ENCODE measurements around the gene CCL17.
"Not testable (repeated sequence)": the region's sequence is repeated elsewhere in the genome, so short reads cannot be mapped to it uniquely, and the experiment has no call there.

Gene CCL17

DNA sequence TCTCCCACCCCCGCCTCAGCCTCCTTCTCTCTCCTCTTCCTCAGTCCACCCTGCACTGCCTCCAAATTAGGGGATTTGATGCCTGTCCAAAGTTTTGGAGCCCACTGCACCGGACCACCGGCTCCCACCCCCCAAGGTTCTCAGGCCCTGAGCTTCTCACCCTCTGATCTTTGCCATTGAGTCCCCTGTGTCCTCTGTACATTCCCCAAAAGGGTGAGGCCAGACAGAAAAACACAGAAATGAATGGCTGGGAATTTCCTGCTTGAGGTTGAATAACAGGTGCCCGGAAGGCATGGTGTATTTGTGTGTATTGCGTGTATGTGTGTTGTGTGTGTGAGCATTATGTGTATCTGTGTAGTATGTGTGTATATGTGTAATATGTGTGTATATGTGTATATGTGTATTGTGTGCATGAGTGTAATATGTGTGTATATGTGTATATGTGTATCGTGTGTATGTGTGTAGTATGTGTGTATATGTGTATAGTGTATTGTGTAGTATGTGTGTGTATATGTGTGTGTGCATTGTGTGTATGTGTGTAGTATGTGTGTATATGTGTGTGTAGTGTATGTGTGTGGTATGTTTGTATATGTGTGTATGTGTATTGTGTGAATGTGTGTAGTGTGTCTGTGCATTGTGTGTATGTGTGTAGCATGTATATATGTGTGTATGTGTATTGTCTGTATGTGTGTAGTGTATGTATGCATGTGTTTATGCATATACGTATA is 16.0 kb upstream of the CCL17 start:
- Histone ChIP-seq H3K9me3 (ENCODE audit: control insufficient read depth, insufficient read depth, low read length) (no peaks in the 10 kb centered on the region), H3K4me3 (ENCODE audit: low read depth, low read length) (no peak overlapping the region), H3K9ac (ENCODE audit: low read depth, low read length) (no peak overlapping the region), H3K36me3 (ENCODE audit: control insufficient read depth, insufficient read depth, low read length) (no peaks in the 10 kb centered on the region), H3K27me3 (ENCODE audit: control insufficient read depth, insufficient read depth, low read length) (no peaks in the 10 kb centered on the region), H3K4me1 (ENCODE audit: control insufficient read depth, insufficient read depth, low read length) (no peaks in the 10 kb centered on the region; the same call in 1 of the 2 replicates), H3K27ac (ENCODE audit: low read depth, low read length) (no peak overlapping the region)

DNA sequence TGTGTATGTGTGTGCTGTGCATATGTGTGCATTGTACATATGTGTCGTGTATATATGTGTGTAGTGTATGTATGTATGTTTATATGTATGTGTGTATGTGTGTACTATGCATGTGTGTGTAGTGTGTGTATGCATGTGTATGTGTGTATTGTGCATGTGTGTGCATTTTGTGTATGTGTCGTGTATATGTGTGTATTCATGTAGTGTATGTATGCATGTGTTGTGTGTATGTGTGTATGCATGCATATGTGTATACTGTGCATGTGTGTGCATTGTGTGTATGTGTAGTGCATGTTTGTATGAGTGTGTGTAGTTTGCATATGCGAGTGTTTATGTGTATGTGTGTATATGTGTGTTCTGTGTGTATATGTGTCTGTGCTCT is 15.5 kb upstream of the CCL17 start:
- Histone ChIP-seq H3K9me3 (ENCODE audit: control insufficient read depth, insufficient read depth, low read length) (no peaks in the 10 kb centered on the region), H3K36me3 (ENCODE audit: control insufficient read depth, insufficient read depth, low read length) (no peaks in the 10 kb centered on the region), H3K27me3 (ENCODE audit: control insufficient read depth, insufficient read depth, low read length) (no peaks in the 10 kb centered on the region), H3K9ac (ENCODE audit: low read depth, low read length) (no peak overlapping the region), H3K4me1 (ENCODE audit: control insufficient read depth, insufficient read depth, low read length) (no peaks in the 10 kb centered on the region; the same call in 1 of the 2 replicates), H3K4me3 (ENCODE audit: low read depth, low read length) (no peak overlapping the region), H3K27ac (ENCODE audit: low read depth, low read length) (no peak overlapping the region)

DNA sequence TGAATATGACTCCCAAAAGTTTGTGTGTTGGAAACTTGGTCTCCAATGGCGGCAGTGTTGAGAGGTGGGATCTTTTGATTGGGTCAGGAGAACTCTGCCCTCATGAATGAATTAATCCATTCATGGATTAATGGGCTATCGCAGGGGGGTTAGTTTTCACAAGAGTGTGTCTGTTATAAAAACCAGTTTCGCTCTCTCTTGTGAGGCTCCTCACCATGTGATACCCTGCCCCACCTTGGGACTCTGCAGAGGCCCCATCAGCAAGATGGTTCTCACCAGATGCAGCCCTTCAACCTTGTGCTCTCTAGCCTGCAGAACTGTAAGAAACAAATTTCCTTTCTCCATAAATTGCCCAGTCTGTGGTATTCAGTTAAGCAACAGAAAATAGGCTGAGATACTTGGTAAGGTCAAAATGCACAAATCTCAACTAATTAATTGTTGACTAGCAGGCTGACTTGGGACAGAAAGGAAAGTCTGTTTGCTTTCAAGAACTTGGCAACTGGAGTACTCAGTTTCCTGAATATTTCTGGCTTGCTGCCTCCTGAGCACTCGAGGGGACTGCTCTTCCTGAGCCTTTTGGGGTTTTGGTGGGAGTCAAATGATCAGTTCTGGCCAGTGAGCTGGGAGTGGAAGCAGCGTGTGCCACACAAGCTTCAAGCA is 13.8 kb upstream of the CCL17 start:
- no peaks in the 10 kb centered on the region for H3K36me3 ChIP-seq (ENCODE audit: control insufficient read depth, insufficient read depth, low read length)
- no peaks in the 10 kb centered on the region for H3K27me3 ChIP-seq (ENCODE audit: control insufficient read depth, insufficient read depth, low read length)
- no peaks in the 10 kb centered on the region; the same call in 1 of the 2 replicates for H3K4me1 ChIP-seq (ENCODE audit: control insufficient read depth, insufficient read depth, low read length)
- H3K9me3 ChIP-seq (ENCODE audit: control insufficient read depth, insufficient read depth, low read length): no peaks in the 10 kb centered on the region
- no peak overlapping the region for H3K27ac ChIP-seq (ENCODE audit: low read depth, low read length)
- no peak overlapping the region for H3K9ac ChIP-seq (ENCODE audit: low read depth, low read length)
- no peak overlapping the region for H3K4me3 ChIP-seq (ENCODE audit: low read depth, low read length)

DNA sequence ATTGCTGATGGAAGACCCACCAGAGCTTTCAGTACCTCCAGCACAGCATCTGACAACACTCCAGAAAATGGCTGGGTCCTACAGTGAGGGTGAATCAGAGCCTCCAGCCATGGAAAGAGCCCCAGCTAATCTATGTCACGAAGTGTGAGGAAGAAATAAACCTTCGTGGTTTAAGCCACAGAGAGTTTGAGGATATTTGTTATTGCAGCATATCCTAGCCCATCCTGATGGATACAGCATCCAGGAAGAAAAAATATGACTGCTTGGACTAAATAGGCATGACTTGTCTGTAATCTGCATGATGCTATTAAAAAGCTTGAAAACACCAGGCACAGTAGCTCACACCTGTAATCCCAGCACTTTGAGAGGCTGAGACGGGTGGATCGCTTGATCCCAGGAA is 13.3 kb upstream of the CCL17 start:
- Histone ChIP-seq H3K9ac (ENCODE audit: low read depth, low read length) (no peak overlapping the region), H3K9me3 (ENCODE audit: control insufficient read depth, insufficient read depth, low read length) (no peaks in the 10 kb centered on the region), H3K27me3 (ENCODE audit: control insufficient read depth, insufficient read depth, low read length) (no peaks in the 10 kb centered on the region), H3K27ac (ENCODE audit: low read depth, low read length) (no peak overlapping the region), H3K36me3 (ENCODE audit: control insufficient read depth, insufficient read depth, low read length) (no peaks in the 10 kb centered on the region), H3K4me3 (ENCODE audit: low read depth, low read length) (no peak overlapping the region), H3K4me1 (ENCODE audit: control insufficient read depth, insufficient read depth, low read length) (no peaks in the 10 kb centered on the region; the same call in 1 of the 2 replicates)

DNA sequence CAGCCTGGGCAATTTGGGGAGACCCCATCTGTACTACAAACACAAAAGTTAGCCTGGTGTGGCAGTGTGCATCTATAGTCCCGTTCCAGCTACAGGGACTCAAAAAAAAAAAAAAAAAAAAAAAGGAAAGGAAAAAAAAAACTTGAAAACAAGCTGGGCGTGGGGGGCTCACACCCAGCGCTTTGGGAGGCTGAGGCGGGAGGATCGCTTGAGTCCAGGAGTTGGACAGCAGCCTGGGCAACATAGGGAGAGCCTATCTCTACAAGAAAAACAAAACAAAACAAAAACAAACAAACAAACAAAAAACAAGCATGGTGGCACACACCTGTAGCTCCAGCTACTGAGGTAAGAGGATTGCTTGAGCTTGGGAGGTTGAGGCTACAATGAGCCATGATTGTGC is 12.9 kb upstream of the CCL17 start:
- H3K9ac ChIP-seq (ENCODE audit: low read depth, low read length): no peak overlapping the region
- no peaks in the 10 kb centered on the region; the same call in 1 of the 2 replicates for H3K4me1 ChIP-seq (ENCODE audit: control insufficient read depth, insufficient read depth, low read length)
- no peak overlapping the region for H3K27ac ChIP-seq (ENCODE audit: low read depth, low read length)

DNA sequence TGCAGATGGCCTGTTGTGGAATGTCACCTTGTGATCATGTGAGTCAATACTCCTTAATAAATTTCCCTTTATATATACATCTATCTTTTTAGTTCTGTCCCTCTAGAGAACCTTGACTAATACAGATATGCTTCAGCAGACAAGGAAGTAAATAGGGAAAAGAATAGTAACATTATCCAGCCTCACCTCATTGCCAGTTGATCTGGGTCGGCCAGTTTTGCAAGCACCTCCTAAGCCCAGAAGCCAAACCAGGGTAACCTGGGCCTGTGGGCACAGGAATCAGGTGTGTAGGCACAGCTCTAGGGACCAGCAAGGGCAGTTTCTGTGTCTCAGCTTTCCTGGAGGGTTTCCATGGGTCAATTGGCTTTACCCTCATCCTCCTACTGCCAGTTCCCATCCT is 11.9 kb upstream of the CCL17 start:
- Histone ChIP-seq H3K9ac (ENCODE audit: low read depth, low read length) (no peak overlapping the region), H3K4me1 (ENCODE audit: control insufficient read depth, insufficient read depth, low read length) (no peaks in the 10 kb centered on the region), H3K9me3 (ENCODE audit: control insufficient read depth, insufficient read depth, low read length) (no peaks in the 10 kb centered on the region), H3K36me3 (ENCODE audit: control insufficient read depth, insufficient read depth, low read length) (no peaks in the 10 kb centered on the region), H3K4me3 (ENCODE audit: low read depth, low read length) (no peak overlapping the region), H3K27ac (ENCODE audit: low read depth, low read length) (no peak overlapping the region), H3K27me3 (ENCODE audit: control insufficient read depth, insufficient read depth, low read length) (no peaks in the 10 kb centered on the region)

More for the DNA sequence above, 12.9 kb upstream of the CCL17 start:
- Histone ChIP-seq H3K36me3 (ENCODE audit: control insufficient read depth, insufficient read depth, low read length) (no peaks in the 10 kb centered on the region), H3K9me3 (ENCODE audit: control insufficient read depth, insufficient read depth, low read length) (no peaks in the 10 kb centered on the region), H3K27me3 (ENCODE audit: control insufficient read depth, insufficient read depth, low read length) (no peaks in the 10 kb centered on the region), H3K4me3 (ENCODE audit: low read depth, low read length) (no peak overlapping the region)

DNA sequence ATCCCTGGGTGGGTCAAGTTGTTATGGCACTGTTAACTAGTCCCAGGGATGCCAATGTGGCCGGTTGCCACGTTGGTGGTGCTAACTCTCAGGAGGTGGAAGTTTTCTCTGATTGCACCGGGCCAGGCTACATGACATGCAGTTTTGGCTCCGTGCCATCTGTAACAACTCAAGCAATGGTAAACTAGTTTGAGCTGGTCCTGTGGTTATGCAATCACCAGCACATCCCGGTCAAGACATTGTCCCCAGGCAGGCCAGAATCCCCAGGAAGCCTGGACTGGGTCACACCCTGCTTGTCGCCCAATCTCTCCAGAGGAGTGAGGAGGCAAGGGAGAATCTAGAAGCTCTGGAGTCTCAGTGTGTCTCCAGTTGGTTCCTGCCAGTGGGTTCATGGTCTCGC is 10.1 kb upstream of the CCL17 start:
- no peak overlapping the region for H3K27ac ChIP-seq (ENCODE audit: low read depth, low read length)
- H3K27me3 ChIP-seq (ENCODE audit: control insufficient read depth, insufficient read depth, low read length): no peaks in the 10 kb centered on the region
- H3K36me3 ChIP-seq (ENCODE audit: control insufficient read depth, insufficient read depth, low read length): no peaks in the 10 kb centered on the region
- no peaks in the 10 kb centered on the region for H3K9me3 ChIP-seq (ENCODE audit: control insufficient read depth, insufficient read depth, low read length)
- H3K4me1 ChIP-seq (ENCODE audit: control insufficient read depth, insufficient read depth, low read length): no peaks in the 10 kb centered on the region
- H3K4me3 ChIP-seq (ENCODE audit: low read depth, low read length): no peak overlapping the region
- H3K9ac ChIP-seq (ENCODE audit: low read depth, low read length): no peak overlapping the region

DNA sequence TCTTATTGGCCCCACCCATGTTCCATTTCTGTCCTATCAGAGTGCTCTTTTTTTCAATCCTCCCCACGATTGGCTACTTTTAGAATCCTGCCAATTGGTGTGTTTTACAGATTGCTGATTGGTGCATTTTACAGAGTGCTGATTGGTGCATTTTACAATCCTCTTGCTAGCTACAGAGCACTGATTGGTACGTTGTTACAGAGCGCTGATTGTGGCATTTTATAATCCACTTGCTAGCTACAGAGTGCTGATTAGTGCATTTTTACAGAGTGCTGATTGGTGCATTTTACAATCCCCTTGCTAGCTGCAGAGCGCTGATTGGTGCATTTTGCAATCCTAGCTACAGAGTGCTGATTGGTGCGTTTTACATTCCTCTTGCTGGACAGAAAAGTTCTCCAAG is 9.5 kb upstream of the CCL17 start:
- H3K9ac ChIP-seq (ENCODE audit: low read depth, low read length): no peak overlapping the region
- no peak overlapping the region for H3K27ac ChIP-seq (ENCODE audit: low read depth, low read length)
- H3K9me3 ChIP-seq (ENCODE audit: control insufficient read depth, insufficient read depth, low read length): no peaks in the 10 kb centered on the region
- no peaks in the 10 kb centered on the region for H3K27me3 ChIP-seq (ENCODE audit: control insufficient read depth, insufficient read depth, low read length)
- H3K36me3 ChIP-seq (ENCODE audit: control insufficient read depth, insufficient read depth, low read length): no peaks in the 10 kb centered on the region
- no peaks in the 10 kb centered on the region for H3K4me1 ChIP-seq (ENCODE audit: control insufficient read depth, insufficient read depth, low read length)
- no peak overlapping the region for H3K4me3 ChIP-seq (ENCODE audit: low read depth, low read length)

DNA sequence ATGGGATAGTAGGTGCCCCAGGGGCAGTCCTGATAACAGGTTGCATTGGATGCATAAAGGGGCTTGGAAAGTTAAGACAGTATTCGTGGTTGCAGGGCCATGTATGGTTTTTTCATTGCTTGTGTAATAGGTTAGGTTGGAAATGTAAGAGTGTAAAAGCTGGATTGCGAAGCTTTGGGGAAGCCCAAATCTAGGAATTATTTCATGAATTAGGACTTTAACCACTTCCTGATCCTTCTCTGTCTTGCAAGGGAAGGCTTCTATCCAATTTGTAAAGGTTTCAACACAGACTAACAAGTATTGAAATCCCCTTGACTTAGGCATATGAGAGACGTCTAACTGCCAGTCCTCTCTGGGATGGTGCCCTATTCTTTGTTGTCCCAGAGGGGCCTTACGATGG is 7.8 kb upstream of the CCL17 start:
- H3K4me3 ChIP-seq (ENCODE audit: low read depth, low read length): no peak overlapping the region
- no peaks in the 10 kb centered on the region for H3K36me3 ChIP-seq (ENCODE audit: control insufficient read depth, insufficient read depth, low read length)
- no peak overlapping the region for H3K9ac ChIP-seq (ENCODE audit: low read depth, low read length)
- no peaks in the 10 kb centered on the region for H3K9me3 ChIP-seq (ENCODE audit: control insufficient read depth, insufficient read depth, low read length)
- H3K27ac ChIP-seq (ENCODE audit: low read depth, low read length): no peak overlapping the region
- H3K4me1 ChIP-seq (ENCODE audit: control insufficient read depth, insufficient read depth, low read length): no peaks in the 10 kb centered on the region
- H3K27me3 ChIP-seq (ENCODE audit: control insufficient read depth, insufficient read depth, low read length): no peaks in the 10 kb centered on the region

DNA sequence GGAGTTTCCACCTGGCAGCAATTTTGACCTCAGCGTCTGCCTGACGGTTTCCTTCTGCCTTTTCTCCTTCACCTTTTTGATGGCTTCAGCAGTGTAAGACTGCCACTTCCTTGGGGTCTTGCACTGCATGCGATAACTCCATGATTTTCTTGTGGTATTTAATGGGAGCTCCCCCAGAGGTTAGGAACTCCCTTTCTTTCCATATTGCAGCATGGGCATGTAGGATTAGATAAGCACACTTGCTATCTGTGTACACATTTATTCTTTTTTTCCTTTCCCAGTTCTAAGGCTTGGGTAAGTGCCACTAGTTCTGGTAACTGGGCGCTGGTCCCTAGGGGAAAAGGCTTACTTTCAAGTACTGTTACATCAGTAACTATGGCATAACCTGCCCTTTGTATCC is 7.1 kb upstream of the CCL17 start:
- not testable (repeated sequence) for H3K4me1 ChIP-seq (ENCODE audit: control insufficient read depth, insufficient read depth, low read length); H3K9ac ChIP-seq (ENCODE audit: low read depth, low read length); H3K9me3 ChIP-seq (ENCODE audit: control insufficient read depth, insufficient read depth, low read length); H3K4me3 ChIP-seq (ENCODE audit: low read depth, low read length); H3K27ac ChIP-seq (ENCODE audit: low read depth, low read length); H3K27me3 ChIP-seq (ENCODE audit: control insufficient read depth, insufficient read depth, low read length); H3K36me3 ChIP-seq (ENCODE audit: control insufficient read depth, insufficient read depth, low read length)

DNA sequence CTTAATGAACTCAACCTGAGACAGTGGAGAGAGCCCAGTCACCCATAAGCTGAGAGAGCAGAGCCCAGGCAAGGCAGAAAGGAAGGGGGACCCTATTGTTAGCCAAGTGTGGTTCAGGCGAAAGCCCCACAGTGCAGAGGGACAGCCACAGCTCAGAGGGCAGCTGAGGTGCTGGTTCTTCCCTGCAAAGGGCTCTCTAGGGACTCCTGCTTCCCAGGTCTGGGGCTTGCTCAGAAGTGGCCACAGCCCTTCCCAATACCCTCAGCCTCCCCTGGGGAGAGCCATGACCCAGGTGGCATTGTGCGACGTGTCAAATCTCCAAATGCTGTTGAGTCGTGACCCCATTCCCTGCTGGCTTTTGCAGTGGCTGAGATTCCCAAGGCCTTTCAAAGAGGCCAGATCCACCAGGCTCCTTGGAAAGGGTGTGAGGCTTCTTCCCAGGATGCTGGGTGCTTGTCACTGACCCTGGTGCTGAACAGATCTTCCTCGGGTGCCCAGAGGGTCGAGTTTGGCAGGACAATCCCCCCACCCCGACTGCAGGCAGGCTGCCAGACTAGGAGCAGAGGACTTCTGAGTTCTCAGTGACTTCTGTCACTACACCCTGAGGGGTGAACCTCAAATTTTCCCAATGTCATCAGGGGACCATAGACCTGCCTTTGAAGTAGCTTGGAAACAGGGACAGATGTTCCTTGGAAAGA is 2.5 kb upstream of the CCL17 start:
- no peaks in the 10 kb centered on the region for H3K9me3 ChIP-seq (ENCODE audit: control insufficient read depth, insufficient read depth, low read length)
- no peaks in the 10 kb centered on the region for H3K4me1 ChIP-seq (ENCODE audit: control insufficient read depth, insufficient read depth, low read length)
- no peaks in the 10 kb centered on the region for H3K27me3 ChIP-seq (ENCODE audit: control insufficient read depth, insufficient read depth, low read length)
- no peaks in the 10 kb centered on the region for H3K36me3 ChIP-seq (ENCODE audit: control insufficient read depth, insufficient read depth, low read length)
- no peak overlapping the region for H3K9ac ChIP-seq (ENCODE audit: low read depth, low read length)
- no peak overlapping the region for H3K4me3 ChIP-seq (ENCODE audit: low read depth, low read length)
- H3K27ac ChIP-seq (ENCODE audit: low read depth, low read length): no peak overlapping the region
